Posterior vena cava (tissue), 2 donors: ENCODE results near the gene IL25. TPM values are rescaled to one million over a fixed set of nuclear protein-coding genes. Genes with fewer than 3 reads are reported as not detected.

ENCODE experiments used
- DNase-seq: peaks from one replicate; pipeline ENCODE4 v3.0.0-alpha.2; 2020; ENCODE audit warnings: low spot score
- intact Hi-C, 2 donors: fragments of 100-400 bp; cut with DNase I; formaldehyde crosslinking; loops; one replicate each; pipeline versions ENCODE4 v1.14.1 to v1.14.2; 2022 to 2023
- total RNA-seq, 2 donors: library from RNA; stranded (reverse); fragmentation: NEBNext Ultra II Directional; extraction: Animal tissue kit (Norgen Biotek cat#: 25700); gene quantifications; one replicate each; pipeline ENCODE4 v1.2.1, GENCODE V29; 2021
- donor health status: DM: yes; HTN: yes; CAD: no.
- donor health status: DM: yes; HTN: yes; CAD: no.

Gene IL25
- total RNA-seq, 2 donors from 2014 or later, result not detected

- DNase-seq, result no peak
- intact Hi-C loops, result no loop called here
Measured at GRCh38 chr14:23351681-23352505, 20.7 kb upstream of the IL25 start.

GRCh38 chr14:23352506-23353432 is 19.8 kb upstream of the IL25 start, which contains the start of gene SLC22A17:
Gene SLC22A17 (minus strand): TSS chr14:23352887.
- intact Hi-C loops, result no loop called here
- peak; percentile 93 for DNase-seq

- no peak for DNase-seq
- intact Hi-C loops, result no loop called here
Measured at GRCh38 chr14:23353433-23353780, 19.2 kb upstream of the IL25 start.

- intact Hi-C loops, result no loop called here
- no peak for DNase-seq
Measured at GRCh38 chr14:23354990-23355389, 17.6 kb upstream of the IL25 start.

DNA sequence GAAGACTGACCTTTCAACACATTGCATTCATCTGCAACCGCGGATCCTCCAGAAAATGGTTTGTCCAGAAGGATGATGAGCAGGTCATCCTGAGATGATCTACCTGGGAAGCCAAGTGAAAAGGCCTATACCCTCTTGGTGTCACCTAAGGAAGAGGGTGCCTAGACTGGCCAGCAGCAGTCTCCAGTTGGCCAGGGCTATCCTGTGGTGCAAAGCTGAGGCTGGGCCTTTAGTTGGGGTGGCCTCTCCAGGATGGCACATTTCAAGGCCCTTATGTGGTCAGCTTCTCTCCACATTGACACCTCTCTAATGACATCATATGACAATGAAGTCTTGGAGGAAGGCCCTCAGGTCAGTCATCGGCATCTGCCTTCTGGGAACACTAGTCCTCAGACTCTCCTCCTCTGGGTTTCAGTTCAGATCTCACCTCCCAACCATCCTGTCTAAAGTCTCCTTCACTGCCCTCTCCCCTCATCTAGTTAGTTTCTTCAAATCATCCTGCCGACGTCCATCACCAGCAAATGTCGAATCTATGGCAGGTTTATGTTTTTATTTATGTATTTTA is 16.7 kb upstream of the IL25 start:
- DNase-seq, result no peak

DNA sequence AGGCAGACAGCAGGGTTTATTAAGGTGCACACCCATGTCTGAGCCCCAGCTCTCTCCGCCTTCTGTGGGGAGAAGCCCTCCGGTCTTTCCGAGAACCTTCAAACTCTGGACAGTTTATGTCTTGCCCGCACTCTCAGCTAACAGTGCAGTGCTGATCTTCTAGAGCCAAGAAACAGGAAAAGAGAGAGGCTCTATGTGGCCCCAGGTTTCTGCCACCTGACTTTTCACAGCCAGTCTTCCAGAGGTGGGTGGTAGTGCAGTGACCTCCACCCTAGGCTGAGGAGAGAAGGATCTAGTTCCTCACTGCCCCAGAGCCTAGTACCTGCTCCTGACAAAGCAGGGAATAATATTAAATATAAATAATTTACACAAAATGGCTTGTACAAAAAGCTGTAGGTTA is 15.9 kb upstream of the IL25 start:
- intact Hi-C loops, result no loop called here
- DNase-seq, result no peak

More for the DNA sequence above, 16.7 kb upstream of the IL25 start:
- intact Hi-C loops, result no loop called here

DNA sequence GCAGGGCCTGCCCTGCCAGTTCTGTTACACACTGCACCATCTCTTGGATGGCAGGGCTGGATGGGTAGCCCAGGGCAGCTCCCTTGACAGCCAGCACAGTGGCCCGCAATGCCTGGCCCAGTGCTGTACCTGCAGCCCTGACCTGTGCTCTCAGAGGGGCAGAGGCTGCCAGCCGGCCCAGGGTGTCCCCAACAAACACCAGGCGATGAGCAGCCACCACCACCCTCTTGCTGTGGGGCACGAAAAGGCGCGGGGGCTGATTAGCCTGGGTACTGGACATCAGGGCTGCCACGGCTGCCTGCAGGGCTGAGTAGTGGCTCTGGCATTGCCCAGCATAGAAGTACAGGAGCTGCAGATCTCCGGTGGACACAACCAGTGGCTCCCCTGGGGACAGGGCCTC is 15.3 kb upstream of the IL25 start:
- intact Hi-C loops, result no loop called here
- peak; percentile 68 for DNase-seq

DNA sequence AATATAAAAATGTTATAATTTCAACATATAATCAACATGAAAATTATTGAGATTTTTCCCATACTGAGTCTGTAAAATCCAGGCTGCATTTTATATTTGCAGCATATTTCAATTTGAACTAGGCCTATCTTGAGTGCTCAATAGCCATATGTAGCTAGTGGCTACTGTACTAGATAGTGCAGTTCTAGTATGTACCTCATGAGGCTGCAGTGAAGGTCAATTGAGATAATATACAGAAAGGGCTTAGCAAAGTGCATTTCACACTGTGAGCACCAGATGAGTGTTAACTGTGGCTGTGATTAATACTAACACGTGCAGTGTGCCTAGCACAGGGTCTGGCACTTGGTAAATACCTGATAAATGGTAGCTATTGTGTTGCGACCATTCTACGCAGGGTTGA is 14.6 kb upstream of the IL25 start:
- intact Hi-C loops, result no loop called here
- DNase-seq, result no peak

- intact Hi-C loops, result no loop called here
- no peak for DNase-seq
Measured at GRCh38 chr14:23358553-23359166, 13.9 kb upstream of the IL25 start.

GRCh38 chr14:23359167-23359626 is 13.4 kb upstream of the IL25 start:
- no peak for DNase-seq
- intact Hi-C loops, result no loop called here

GRCh38 chr14:23359722-23360447 is 12.7 kb upstream of the IL25 start:
- DNase-seq, result no peak
- intact Hi-C loops, result no loop called here

GRCh38 chr14:23360496-23360895 is 12.1 kb upstream of the IL25 start:
- intact Hi-C loops, result no loop called here

DNA sequence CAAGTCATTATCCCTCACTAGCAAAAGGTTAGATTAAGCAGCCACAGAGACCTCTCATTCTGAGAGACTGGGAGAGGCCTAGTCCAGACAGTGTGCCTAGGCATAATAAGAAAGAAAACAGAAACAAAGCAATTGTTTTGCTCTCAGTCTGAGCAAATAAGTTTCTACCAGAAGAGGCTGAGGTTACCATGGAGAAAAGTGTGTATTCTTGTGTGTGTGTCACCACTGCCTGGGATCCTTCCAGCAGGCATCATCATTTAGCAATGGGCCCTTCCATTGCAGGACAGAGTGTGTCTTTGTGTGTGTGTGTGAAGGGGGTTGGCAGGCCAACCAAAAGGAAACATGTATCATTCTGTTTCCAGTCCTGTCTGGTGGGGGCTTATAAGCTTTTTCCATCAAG is 11.3 kb upstream of the IL25 start:
- intact Hi-C loops, result no loop called here
- no peak for DNase-seq

More at GRCh38 chr14:23360496-23360895, 12.1 kb upstream of the IL25 start:
- no peak for DNase-seq

DNA sequence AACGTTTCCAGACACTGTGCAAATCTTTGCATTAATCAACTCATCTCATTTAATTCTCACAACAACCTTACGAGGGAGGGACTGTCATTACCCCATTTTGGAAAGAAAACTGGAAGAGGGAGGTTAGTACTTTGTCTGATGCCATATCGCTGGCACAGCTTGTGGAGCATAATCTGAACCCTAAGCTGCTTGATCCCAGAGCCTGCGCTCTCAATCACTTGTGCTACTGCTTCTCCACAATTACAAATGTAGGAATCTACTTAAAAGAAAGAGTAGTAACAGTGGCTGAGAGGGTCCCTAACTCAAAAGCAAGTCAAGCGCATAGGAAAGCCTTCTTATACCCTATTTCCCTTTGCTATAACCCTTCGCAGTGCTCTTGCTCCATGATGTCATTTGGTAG is 10.8 kb upstream of the IL25 start:
- no peak for DNase-seq
- intact Hi-C loops, result no loop called here

DNA sequence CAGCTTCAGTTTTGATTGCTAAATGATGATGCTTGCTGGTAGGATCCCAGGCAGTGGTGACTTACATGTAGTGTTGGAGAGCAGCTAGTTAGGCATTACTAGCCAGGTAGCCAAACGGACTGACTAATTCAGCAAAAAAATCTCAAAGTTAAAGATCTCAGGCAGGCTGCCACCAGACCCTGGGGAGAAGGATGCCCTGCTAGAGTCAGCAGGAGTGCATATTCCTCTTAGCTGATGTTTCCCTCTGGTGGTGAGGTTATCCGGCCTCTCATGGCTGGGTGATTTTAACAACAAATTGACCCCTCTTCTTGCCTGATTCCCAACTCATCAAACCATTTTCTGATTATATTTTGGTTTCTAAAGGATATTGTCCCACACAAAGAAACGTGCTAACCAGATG is 10.4 kb upstream of the IL25 start:
- DNase-seq, result no peak
- intact Hi-C loops, result no loop called here

DNA sequence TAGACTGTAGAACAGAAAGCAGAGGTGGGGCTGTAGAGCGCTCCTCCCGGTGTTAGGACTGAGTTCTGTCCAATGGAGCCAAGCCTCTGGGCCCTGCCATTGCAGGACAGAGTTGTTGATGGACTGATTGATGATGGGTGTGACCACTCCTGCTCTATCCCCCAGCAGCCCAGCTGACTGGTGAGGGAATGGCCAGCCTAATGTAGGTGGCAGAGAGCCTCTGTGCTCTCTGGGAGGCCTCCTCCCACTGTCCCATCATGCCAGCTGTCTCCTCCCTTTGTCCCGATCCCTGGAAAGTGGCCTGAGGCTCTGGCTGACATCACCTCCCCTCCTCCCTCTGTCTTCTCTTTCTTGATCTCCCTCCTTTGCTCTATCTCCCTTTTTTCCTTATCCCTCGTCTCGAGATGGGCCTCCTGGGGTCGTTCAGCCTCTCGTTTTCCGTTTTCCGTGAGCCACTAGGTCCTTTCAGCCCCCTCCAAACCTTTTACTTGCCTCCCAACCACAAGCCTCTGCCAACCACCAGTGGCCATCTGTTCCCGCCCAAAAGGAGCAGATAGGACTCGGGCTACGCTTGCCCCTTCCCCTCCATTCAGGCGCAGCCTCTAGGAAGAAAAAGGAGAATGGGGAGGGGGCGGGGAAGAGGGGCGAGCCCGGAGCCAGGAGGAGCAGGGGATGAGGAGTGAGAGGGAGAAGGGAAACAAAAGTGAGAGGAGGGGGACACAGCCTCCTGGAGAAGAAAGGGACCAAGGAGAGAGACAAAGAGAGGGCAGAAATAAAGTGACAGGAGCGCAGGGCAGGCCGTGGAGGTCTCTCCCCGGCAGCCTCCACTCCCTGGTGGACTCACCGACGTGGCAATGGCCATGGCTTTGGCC is 8.2 kb upstream of the IL25 start:
- intact Hi-C loops, result no loop called here
- no peak for DNase-seq

DNA sequence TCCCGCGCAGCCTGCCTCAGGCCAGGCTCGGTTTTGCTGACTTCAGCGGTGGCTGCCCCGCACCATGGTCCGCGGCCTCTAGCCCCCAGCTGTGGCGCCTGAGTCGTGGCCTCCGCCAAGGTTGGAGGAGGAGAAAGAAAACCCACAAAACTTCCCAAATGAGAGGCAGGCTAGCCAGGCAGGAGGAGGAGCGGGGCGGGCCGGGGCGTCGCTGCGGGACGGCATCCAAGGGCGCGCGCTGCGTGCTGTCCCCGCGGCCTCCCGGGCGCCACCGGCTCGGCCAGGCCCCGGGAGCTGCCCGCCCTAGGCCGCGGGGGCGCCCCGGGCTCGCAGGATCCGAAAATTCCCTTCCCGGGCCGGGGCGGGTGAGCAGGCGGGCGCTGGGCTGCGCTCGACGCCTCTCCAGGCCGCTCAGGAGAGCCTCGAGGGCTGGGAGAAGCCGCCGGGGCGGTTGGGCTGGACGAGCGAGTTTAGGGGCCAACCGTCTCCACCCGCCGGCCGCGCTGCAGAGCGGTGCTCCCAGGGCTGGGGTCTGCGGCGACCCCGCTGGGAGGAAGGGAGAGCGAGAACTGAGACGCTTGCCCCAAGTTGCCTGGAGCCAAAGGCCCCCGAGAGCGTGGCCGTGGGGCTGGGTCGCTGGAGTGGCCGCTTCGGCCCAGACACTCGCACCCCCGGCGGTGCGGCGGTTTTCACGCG is 7.4 kb upstream of the IL25 start, which contains the start of gene EFS:
Gene EFS (minus strand): TSS at position 137 of the 696 bp plus-strand sequence. CDS start 147 bp downstream, outside the sequence.
- DNase-seq, result peak; percentile 88
- intact Hi-C loops, result no loop called here
